Measurements from ENCODE around the gene PLEKHN1.

Gene PLEKHN1

GRCh38 chr1:938711-939489 lies 27.4 kb upstream of the PLEKHN1 start:
- Histone ChIP-seq H3K36me3 (ENCODE audit: insufficient read depth, low read length) (peaks cover 5% of the 10 kb centered on the region; the same call in 1 of the 2 replicates), H2AFZ (ENCODE audit: low read length) (no peak overlapping the region), H3K4me1 (ENCODE audit: insufficient read depth, low read length, severe bottlenecking) (peaks cover 9% of the 10 kb centered on the region), H3K4me3 (ENCODE audit: low read depth, low read length, poor library complexity, severe bottlenecking) (no peak overlapping the region), H3K27me3 (ENCODE audit: insufficient read depth, low read length) (peaks cover 20% of the 10 kb centered on the region; the same call in 1 of the 2 replicates), H3K9ac (ENCODE audit: low read length) (no peak overlapping the region), H3K79me2 (ENCODE audit: insufficient read depth, low read length) (no peaks in the 10 kb centered on the region), H3K4me2 (ENCODE audit: low read length) (no peak overlapping the region), H3K27ac (ENCODE audit: low read depth, low read length, poor library complexity, severe bottlenecking) (no peak overlapping the region), H4K20me1 (ENCODE audit: insufficient read depth, low read length) (no peaks in the 10 kb centered on the region), H3K9me2 (ENCODE audit: low read depth, low read length) (no peaks in the 10 kb centered on the region), H3F3A (ENCODE audit: insufficient read depth, low read length) (no peaks in the 10 kb centered on the region), H3K9me3 (ENCODE audit: low read length) (no peaks in the 10 kb centered on the region)
- TF ChIP-seq, protein P1, sequence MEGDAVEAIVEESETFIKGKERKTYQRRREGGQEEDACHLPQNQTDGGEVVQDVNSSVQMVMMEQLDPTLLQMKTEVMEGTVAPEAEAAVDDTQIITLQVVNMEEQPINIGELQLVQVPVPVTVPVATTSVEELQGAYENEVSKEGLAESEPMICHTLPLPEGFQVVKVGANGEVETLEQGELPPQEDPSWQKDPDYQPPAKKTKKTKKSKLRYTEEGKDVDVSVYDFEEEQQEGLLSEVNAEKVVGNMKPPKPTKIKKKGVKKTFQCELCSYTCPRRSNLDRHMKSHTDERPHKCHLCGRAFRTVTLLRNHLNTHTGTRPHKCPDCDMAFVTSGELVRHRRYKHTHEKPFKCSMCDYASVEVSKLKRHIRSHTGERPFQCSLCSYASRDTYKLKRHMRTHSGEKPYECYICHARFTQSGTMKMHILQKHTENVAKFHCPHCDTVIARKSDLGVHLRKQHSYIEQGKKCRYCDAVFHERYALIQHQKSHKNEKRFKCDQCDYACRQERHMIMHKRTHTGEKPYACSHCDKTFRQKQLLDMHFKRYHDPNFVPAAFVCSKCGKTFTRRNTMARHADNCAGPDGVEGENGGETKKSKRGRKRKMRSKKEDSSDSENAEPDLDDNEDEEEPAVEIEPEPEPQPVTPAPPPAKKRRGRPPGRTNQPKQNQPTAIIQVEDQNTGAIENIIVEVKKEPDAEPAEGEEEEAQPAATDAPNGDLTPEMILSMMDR (IDR thresholded peaks at IDR 0.05; ENCODE audit: low read length): no peak
- TF ChIP-seq EZH2 (IDR thresholded peaks at IDR 0.05; ENCODE audit: borderline replicate concordance, low read length): no peak

GRCh38 chr1:939511-940106 lies 26.7 kb upstream of the PLEKHN1 start:
- Histone ChIP-seq H3K27me3 (ENCODE audit: insufficient read depth, low read length) (peaks cover 20% of the 10 kb centered on the region; the same call in 1 of the 2 replicates), H3K4me1 (ENCODE audit: insufficient read depth, low read length, severe bottlenecking) (peaks cover 9% of the 10 kb centered on the region), H3K27ac (ENCODE audit: low read depth, low read length, poor library complexity, severe bottlenecking) (no peak overlapping the region), H3K9me3 (ENCODE audit: low read length) (no peaks in the 10 kb centered on the region), H4K20me1 (ENCODE audit: insufficient read depth, low read length) (no peaks in the 10 kb centered on the region), H3F3A (ENCODE audit: insufficient read depth, low read length) (no peaks in the 10 kb centered on the region), H3K36me3 (ENCODE audit: insufficient read depth, low read length) (peaks cover 12% of the 10 kb centered on the region), H3K4me2 (ENCODE audit: low read length) (no peak overlapping the region), H3K9me2 (ENCODE audit: low read depth, low read length) (no peaks in the 10 kb centered on the region), H2AFZ (ENCODE audit: low read length) (no peak overlapping the region), H3K4me3 (ENCODE audit: low read depth, low read length, poor library complexity, severe bottlenecking) (no peak overlapping the region), H3K79me2 (ENCODE audit: insufficient read depth, low read length) (no peaks in the 10 kb centered on the region), H3K9ac (ENCODE audit: low read length) (no peak overlapping the region)
- TF ChIP-seq EZH2 (IDR thresholded peaks at IDR 0.05; ENCODE audit: borderline replicate concordance, low read length): no peak
- TF ChIP-seq, protein P1 (IDR thresholded peaks at IDR 0.05; ENCODE audit: low read length): no peak

DNA sequence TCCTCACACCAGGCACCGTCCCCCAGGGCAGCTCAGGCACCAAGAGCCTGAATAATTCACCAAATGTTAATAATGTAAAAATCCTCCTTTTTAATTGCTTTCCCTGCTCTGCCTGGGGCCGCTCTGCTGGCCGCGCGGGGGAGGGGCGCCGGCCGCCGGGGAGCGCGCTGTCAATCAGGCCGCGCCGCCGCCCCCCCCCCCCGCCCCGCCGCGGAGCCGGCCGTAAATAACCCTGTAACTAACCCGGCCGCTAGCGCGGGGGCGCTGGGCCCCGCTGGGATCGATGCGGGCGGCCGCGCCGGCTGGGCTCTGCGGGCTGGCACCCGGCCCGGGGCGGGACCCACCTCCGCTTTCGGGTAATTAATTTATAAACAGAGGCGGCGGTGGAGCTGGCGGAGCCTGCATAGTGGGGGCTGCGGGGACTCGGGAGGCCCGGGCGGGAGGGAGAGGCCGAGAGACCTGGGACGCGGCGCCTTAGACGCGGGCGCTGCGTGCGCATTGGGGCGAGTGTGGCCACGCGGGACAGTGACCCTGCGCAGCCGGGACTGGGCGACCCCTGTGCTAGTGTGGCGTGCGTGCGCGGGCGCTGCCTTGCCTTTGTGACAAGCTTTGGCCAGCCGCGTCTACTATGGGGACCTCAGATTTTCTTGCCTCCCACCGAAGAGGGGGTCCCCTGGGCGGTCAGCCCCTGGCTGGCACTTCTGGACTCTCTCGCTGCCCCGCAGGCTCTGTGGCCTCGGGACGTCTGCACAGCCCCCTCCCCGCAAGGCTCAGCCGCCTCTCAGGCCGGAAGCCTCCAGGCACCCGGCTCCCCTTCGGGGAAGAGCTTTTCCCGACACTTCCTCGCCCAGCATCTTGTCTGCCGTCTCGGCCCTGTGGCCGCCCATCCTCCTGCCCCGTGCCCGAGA lies 25.9 kb upstream of the PLEKHN1 start:
- peaks cover 20% of the 10 kb centered on the region for H3K36me3 ChIP-seq (ENCODE audit: insufficient read depth, low read length)
- no peak overlapping the region for H3K9ac ChIP-seq (ENCODE audit: low read length)
- H3K27me3 ChIP-seq (ENCODE audit: insufficient read depth, low read length): peaks cover 20% of the 10 kb centered on the region; the same call in 1 of the 2 replicates
- no peaks in the 10 kb centered on the region for H4K20me1 ChIP-seq (ENCODE audit: insufficient read depth, low read length)
- H3K9me2 ChIP-seq (ENCODE audit: low read depth, low read length): no peaks in the 10 kb centered on the region
- H3K4me2 ChIP-seq (ENCODE audit: low read length): no peak overlapping the region
- no peaks in the 10 kb centered on the region for H3K9me3 ChIP-seq (ENCODE audit: low read length)
- H2AFZ ChIP-seq (ENCODE audit: low read length): no peak overlapping the region
- no peaks in the 10 kb centered on the region for H3F3A ChIP-seq (ENCODE audit: insufficient read depth, low read length)
- no peak overlapping the region for H3K4me3 ChIP-seq (ENCODE audit: low read depth, low read length, poor library complexity, severe bottlenecking)
- TF ChIP-seq EZH2 (IDR thresholded peaks at IDR 0.05; ENCODE audit: borderline replicate concordance, low read length): no peak
- TF ChIP-seq, protein P1 (IDR thresholded peaks at IDR 0.05; ENCODE audit: low read length): no peak
- H3K27ac ChIP-seq (ENCODE audit: low read depth, low read length, poor library complexity, severe bottlenecking): no peak overlapping the region
- H3K4me1 ChIP-seq (ENCODE audit: insufficient read depth, low read length, severe bottlenecking): peaks cover 9% of the 10 kb centered on the region
- no peaks in the 10 kb centered on the region for H3K79me2 ChIP-seq (ENCODE audit: insufficient read depth, low read length)
